GM12864 (cell line): ENCODE results near the gene SIGLEC11.

Experiments used
- DNase-seq: peaks from one replicate; pipeline ENCODE4 v3.0.0-alpha.2; 2011; ENCODE audit warnings: low read depth
- H3K4me3 ChIP-seq: 2 replicates; pipeline ENCODE4 v1.5.1; 2011; ENCODE audit warnings: mild to moderate bottlenecking, low read depth, low read length, control low read depth
- TF ChIP-seq, protein P1 (sequence below): IDR thresholded peaks from 2 replicates; pipeline ENCODE4 v1.5.1; 2011; ENCODE audit warnings: low read depth, mild to moderate bottlenecking, moderate library complexity, low read length, control low read depth, inconsistent platforms; ENCODE audit errors: missing control alignments

SIGLEC11 gene

DNA sequence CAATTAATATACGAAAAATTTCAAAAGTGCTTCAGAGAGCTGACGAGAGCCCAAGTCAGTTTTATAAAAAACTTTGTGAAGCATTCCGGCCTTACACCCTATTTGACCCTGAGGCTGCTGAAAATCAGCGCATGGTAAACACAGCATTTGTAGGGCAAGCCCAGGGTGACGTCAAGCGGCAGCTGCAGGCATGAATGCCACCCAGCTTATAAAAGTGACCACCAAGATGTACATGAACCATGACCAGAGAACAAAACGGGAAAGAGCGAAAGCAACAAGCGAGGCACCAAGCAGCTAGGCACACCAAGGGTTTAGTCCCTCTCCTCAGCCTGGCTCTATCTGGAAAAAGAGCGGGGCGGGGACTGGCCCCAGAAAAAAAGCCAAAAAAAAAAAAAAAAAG lies 6.0 kb downstream of the SIGLEC11 start:
- no peak for DNase-seq
- no peak overlapping the region for H3K4me3 ChIP-seq
- TF ChIP-seq, protein P1, sequence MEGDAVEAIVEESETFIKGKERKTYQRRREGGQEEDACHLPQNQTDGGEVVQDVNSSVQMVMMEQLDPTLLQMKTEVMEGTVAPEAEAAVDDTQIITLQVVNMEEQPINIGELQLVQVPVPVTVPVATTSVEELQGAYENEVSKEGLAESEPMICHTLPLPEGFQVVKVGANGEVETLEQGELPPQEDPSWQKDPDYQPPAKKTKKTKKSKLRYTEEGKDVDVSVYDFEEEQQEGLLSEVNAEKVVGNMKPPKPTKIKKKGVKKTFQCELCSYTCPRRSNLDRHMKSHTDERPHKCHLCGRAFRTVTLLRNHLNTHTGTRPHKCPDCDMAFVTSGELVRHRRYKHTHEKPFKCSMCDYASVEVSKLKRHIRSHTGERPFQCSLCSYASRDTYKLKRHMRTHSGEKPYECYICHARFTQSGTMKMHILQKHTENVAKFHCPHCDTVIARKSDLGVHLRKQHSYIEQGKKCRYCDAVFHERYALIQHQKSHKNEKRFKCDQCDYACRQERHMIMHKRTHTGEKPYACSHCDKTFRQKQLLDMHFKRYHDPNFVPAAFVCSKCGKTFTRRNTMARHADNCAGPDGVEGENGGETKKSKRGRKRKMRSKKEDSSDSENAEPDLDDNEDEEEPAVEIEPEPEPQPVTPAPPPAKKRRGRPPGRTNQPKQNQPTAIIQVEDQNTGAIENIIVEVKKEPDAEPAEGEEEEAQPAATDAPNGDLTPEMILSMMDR = no peak

DNA sequence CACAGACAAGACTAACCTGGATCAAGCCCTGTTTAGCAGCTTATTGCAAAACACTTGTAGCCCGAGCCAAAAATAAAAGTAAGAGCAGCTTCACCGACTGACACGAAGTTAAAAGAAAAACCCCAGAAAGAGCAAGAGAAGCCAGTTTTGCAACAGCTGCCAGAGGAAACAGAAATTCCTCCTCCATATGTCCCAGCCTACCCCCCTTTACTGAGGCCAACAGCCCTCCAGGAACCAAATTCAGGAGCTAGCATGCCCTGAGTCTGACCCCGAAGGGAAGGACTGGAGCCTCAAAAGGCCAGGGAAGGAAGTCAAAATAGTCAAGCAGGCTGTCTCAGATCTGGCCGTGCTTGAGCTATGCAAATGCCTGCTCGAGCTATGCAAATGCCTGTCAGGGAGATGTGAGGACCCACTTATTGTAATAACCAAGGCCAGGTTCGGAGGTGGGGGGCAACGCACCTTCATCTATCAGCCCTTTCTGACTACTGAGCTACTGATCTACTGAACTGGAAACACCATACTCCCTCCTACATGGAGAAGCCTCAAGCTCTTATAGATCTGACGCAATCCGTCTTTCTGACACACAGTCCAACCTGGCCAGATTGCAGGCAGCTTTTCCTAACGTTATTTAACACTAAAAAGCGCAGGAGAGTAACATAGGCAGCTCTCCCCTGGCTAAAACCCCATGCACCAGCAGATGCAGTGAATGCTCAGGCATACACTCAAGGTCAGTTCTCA lies 6.7 kb downstream of the SIGLEC11 start:
- DNase-seq = no peak
- TF ChIP-seq, protein P1 = no peak
- H3K4me3 ChIP-seq = no peak overlapping the region

DNA sequence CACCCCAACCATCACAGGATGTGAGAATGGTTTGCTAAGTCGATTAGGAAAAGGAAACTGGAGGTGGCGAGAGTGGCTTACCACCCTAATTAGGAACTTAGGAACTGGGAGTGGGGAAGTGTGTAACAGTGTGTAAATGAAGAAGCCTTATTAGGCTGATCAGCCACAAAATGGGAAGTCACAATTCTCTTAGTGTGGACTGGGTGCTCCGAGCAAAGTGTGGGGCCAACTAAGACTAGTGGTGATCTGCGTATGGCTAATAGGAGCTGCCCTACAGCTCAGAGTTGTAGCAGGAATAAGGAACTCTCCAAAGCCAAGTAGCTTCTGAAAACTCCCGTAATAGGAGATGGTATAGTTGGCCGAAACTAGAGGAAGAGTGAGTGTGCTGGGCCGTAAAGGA lies 7.6 kb downstream of the SIGLEC11 start:
- TF ChIP-seq, protein P1 = no peak
- no peak overlapping the region for H3K4me3 ChIP-seq
- DNase-seq = no peak

DNA sequence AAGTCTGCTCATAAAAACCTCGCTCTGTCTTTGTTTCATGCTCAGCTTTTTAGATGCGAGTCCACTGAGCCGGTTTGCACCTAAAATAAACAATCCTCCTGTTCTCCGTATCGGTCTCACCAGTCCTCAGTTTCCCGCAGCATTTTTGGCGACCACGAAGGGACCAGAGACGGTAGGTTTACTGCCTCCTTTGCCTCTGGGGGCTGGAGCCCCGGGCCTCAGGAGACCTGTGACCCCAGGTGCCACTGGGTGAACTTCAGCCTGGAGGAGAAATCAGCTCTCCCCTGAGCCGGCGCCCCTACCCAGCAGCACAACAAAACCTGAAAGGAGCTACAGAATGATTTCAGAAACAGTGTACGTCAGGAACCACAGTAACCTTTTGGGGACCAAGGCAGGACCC lies 8.1 kb downstream of the SIGLEC11 start:
- no peak for DNase-seq
- TF ChIP-seq, protein P1 = no peak
- H3K4me3 ChIP-seq = no peak overlapping the region

DNA sequence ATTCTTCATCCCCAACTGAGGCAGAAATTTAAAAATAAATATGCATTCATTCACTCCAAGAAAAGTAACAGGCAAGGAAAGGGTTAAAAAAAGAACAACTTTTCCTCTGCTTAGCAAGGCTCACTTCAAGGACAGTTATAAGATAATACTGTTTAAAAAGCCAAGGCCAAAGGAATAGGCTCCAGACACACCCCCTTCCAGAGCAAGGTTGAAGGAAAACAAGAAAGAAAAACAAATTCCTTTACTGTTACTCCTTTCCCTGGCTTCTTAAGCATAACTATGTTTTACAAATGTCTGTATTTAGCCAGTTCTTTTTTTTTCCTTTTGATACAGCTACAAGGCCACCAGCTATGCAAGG lies 8.5 kb downstream of the SIGLEC11 start:
- TF ChIP-seq, protein P1 = no peak
- no peak overlapping the region for H3K4me3 ChIP-seq
- no peak for DNase-seq

DNA sequence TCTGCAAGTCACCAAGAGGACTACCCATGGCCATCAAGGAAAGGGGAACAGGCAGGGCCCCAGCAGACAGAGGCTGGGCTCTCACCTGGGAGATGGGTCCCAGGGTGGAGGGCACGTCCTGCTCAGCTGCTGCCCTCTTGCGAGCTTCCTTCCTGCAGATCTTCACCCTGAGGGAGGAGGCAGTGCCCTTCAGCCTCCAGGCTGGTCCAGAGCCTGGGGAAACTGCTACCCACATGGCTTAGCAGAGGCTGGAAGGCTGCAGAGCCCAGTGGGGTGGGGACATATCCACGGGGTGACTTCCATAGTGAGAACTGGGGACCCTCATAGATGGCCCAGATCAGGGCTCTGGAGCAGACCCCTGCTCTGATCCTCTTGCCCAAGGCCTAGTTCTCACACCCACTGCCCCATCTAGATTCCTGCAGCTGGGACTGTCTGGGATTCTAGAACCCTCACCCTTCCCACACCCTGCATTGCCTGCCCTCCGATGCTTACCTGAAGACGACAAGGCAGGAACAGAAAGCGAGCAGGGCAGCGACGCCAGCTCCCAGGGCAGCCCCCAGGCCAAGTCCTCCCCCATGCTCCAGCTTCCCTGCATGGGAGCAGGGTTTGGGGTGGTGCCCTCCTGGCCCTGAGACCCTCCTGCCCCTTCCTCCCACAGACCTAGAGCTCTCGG lies 9.0 kb downstream of the SIGLEC11 start:
- no peak for DNase-seq
- H3K4me3 ChIP-seq = no peak overlapping the region
- TF ChIP-seq, protein P1 = no peak

DNA sequence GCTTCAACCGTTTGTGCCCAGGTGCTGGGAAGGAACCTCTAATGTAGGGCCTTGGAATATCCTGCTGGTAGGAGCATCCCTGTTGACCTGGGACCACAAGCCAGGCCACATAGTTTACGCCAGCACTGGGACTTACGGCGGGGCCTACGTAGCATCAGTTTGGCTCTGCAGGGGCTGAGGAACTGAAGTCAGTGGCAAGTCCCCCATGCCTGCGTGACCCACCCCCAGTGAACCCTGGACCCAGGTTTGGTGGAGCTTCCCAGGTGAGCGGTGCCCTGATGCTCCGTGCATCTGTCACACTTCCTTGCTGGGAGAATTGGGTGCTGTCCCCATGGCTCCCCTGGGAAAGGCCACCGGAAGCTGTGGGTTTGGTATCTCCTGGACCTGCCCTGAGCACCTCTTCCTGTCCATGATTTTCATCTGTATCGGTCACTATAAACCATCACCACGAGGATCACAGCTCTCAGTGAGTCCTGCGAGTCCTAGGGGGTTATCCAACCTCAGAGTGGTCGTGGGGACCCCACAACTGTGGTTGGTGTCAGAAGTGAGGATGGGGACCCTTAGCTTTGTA lies 9.9 kb downstream of the SIGLEC11 start:
- H3K4me3 ChIP-seq = no peak overlapping the region
- DNase-seq = no peak
- TF ChIP-seq, protein P1 = no peak
